Stimulated activated CD8-positive, alpha-beta memory T cell treated with anti-CD3 and anti-CD28 coated beads, Interleukin-15, amount 100 ng/mL, for 4 hours (primary cell): ENCODE measurements around the gene RASSF4.

Source experiments
- DNase-seq, 2 donors: peaks; one replicate each; pipeline ENCODE4 v3.0.0-alpha.2; 2020; ENCODE audit warnings: low read depth in 2 of 2

Gene RASSF4

GRCh38 chr10:44948642-44949041 lies 11.0 kb upstream of the RASSF4 start:
- DNase-seq = no peak

DNA sequence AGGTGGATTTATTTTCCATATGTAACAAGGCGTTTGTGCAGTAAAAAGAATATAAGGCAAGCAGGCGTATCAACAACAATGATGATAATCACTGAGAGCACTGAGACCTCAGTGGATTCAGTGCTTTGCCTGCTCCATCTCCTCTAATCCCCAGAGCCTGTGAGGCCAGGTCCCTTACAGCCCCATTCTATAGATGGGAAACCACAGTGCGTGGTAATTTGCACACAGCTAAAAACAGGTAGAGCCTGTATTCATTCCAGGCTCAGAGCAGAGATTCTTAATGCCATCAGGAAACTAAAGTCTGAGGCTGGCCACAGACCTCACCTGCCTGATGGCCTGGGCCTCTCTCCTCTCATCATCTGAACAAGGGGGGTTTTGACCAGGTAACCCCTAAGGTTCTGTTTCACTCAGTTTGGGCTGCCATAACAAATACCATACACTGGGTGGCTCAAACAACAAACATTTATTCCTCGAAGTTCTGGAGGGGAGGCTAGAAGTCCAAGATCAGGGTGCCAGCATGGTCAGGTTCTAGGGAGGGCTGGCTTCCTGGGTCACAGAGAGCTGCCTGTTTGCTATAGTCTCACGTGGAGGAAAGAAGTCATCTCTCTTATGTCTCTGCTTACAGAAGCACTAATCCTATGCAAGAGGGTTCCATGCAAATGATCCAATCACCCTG lies 10.3 kb upstream of the RASSF4 start:
- DNase-seq = no peak

DNA sequence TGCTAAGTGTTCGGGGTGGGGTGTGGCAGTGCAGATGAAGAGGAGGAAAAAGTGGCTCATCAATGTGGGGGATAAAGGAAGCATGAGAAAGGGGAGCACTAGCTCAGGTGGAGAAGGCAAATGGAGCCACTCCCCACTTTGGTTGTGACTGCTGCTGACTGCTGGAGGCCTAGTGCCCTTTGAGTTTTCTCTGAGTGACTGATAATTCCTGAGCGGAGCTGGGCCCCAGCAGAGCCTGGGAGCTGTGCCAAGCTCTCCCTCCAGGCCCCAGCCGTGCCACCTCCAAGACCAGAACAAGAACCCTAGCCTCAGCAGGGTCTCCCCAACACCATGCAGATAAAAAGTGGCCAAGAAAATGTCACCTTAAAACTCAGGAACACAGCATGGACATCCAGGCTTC lies 9.7 kb upstream of the RASSF4 start:
- DNase-seq = no peak

GRCh38 chr10:44950326-44951225 lies 9.0 kb upstream of the RASSF4 start:
- DNase-seq = no peak

GRCh38 chr10:44951576-44952226 lies 7.9 kb upstream of the RASSF4 start:
- no peak for DNase-seq

DNA sequence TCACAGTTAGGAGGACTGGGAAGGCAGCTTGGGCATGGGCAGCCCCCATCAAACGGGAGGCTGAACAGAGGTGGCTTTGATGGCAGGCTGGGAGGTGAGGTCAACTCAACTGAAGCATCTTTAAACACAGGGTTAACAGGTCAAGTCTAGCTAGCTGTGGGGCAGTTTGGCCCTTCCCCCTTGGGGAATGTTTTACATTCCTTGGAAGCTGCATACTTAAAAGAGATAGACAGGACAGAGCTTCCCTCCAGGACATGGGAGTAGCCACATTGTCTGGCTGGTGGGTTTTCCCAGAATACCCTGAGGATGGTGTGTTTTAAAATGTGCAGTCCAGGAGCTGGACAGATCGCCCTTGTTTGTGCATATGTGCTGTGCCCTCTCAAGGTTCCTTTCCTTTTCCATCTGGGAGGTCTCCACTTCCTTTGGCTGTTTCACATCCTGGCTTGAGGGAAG lies 6.8 kb upstream of the RASSF4 start:
- no peak for DNase-seq

- no peak for DNase-seq
Observed at GRCh38 chr10:44954042-44954441, 5.6 kb upstream of the RASSF4 start.

- no peak for DNase-seq
Observed at GRCh38 chr10:44954962-44955361, 4.6 kb upstream of the RASSF4 start.

- no peak for DNase-seq
Observed at GRCh38 chr10:44955413-44956070, 4.1 kb upstream of the RASSF4 start.

DNA sequence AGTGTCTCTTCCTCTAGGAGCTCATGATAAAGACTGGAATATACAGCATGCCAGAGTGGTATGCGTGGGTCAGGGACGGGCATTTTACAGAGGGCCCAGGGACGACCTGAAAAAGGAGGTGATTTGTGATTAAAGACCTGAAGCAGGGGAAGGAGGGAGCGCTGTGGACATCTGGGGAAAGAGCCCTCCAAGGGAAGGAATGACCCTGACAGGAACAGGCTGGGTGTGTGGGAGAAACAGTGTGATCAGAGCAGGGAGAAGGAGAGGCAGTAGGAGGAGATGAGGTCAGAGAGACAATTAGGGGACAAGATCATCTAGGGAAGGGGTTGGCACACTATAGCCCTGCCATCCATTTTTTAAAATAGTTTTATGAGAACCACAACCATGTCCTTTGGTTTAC lies 3.4 kb upstream of the RASSF4 start:
- DNase-seq = no peak

GRCh38 chr10:44956717-44957706 lies 2.6 kb upstream of the RASSF4 start:
- DNase-seq = no peak

GRCh38 chr10:44958196-44958897 lies 1.3 kb upstream of the RASSF4 start:
- DNase-seq = no peak

- DNase-seq = no peak
Observed at GRCh38 chr10:44958898-44959246, 730 bp upstream of the RASSF4 start.

- DNase-seq = no peak
Observed at GRCh38 chr10:44960088-44960460, 472 bp downstream of the RASSF4 start.

DNA sequence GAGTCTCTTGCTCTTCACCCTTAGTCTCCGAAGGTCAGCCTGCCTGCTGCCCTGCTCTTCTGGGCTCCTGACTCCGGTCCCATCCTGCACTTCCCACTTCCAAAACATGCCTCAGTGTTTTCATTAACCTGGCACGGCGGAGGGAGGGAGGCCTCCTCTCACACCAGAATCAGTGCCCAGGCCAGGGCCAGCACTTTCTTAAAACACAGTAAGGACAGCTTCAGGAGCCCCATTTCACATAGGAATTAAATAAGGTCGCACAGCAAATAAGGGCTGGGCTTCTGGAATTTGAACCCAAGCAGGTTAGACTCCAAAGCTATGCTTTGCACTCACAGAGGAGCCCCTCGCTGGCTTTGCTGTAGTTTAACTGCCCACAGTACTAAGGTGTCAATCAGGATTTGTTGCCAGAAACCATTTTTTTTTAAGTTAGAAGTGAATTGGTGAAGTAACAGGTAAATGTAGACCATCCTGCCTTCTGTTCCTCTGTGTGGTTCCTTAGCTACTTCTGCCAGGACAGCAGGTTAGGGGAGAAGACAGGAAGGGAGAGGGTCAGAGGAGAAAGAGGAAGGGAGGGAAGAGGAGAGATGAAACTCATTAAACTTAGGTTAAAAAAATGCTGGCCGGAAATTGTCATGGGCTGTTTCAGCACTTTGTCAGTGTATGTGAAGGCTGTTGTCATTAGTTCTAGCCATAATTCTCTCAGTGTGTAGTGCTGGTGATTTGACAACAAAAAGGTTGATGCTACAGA lies 1.1 kb downstream of the RASSF4 start:
- no peak for DNase-seq

DNA sequence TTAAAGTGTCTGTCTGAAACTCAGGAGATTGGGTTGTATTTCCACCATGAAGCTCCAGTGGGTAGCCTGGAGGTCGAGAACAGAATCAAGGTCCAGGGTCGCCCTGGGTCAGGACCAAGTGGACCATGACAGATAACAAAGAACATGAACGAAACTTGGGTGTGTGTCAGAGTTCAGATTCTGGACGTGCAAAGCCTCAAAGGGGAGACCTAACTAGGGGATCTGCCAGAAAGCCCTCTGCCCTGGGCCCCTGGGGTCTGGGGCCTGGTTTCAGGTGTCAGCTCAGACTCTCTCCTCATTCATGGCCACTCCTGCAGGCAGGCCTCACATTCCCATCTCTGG lies 1.6 kb downstream of the RASSF4 start:
- no peak for DNase-seq

DNA sequence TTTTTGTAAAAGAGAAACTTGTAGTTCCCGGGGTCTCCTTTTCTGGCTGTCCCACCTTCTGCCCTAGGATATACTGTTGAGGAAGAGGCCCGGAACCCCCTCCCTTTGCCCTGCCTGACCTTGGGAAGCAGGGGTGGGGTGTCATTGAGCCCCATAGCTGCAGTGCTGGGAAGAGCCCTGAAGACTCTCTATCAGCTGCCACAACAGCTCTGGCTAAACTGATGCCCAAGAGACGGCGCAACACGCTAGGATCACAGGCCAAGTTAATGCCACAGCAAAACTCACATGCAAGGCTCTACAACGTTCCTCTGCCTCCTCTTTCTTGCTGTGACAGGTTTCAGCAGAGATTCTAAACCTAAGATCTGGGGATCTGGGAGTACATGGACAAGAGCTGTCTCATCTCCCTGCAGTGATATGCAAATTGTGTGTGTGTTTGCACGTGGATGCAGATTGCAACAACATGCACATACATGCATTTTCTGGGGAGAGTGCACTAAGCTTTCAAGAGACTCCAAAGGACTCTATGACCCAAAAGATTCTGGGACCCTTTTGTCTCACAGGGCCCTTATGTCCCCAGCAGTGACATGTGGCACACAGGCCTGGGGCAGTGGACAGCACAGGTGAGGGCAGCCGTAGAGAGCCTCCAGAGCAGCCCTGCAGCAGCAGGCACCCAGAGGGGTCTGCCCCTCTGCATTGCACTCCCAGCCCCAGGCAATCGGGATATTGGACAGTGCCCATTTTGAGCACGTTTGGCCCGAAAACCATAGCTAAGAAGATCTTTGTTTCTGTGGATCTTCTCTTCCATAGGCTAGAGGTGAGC lies 2.5 kb downstream of the RASSF4 start:
- DNase-seq = no peak

- no peak for DNase-seq
Observed at GRCh38 chr10:44962870-44963738, 3.5 kb downstream of the RASSF4 start.
